Measurements from ENCODE around the gene SLC26A8. TPM values are rescaled to one million over a fixed set of nuclear protein-coding genes. Genes with fewer than 3 reads are reported as not detected.
"Not testable (repeated sequence)": the region's sequence is repeated elsewhere in the genome, so short reads cannot be mapped to it uniquely, and the experiment has no call there.

The SLC26A8 gene
- total RNA-seq, 1 experiment from 2014 or later = not detected

- Histone ChIP-seq H3K79me2 (ENCODE audit: insufficient read depth, low read length) (no peaks in the 10 kb centered on the region), H3K4me2 (ENCODE audit: low read length) (no peak overlapping the region), H2AFZ (ENCODE audit: low read depth, low read length, poor library complexity, severe bottlenecking) (no peak overlapping the region), H3K4me3 (replicated peaks in 1 of 2; ENCODE audit: low read depth in 1 of 2, low read length in 2 of 2) (no peak overlapping the region), H3K4me1 (ENCODE audit: control insufficient read depth in 1 of 2, insufficient read depth in 2 of 2, low read length in 2 of 2) (no peaks in the 10 kb centered on the region), H3K27ac (ENCODE audit: low read depth, low read length) (no peak overlapping the region), H4K20me1 (ENCODE audit: insufficient read depth) (no peaks in the 10 kb centered on the region), H3K9me3 (ENCODE audit: control insufficient read depth in 1 of 2, insufficient read depth in 1 of 2, low read depth in 1 of 2, low read length in 2 of 2) (no peaks in the 10 kb centered on the region), H3K36me3 (ENCODE audit: control insufficient read depth in 1 of 2, insufficient read depth in 2 of 2, low read length in 2 of 2) (no peaks in the 10 kb centered on the region), H3K9me2 (ENCODE audit: insufficient read depth) (no peaks in the 10 kb centered on the region), H3K27me3 (ENCODE audit: insufficient read depth, low read length) (no peaks in the 10 kb centered on the region), H3K9ac (ENCODE audit: low read length) (no peak overlapping the region)
- DNase-seq (ENCODE audit: low read depth, low spot score) (no peak), ATAC-seq (no peak)
- RAD21 ChIA-PET (ENCODE audit: low non-redundant PET in 1 of 2, low total read pairs in 2 of 2, uncharacterized antibody in 2 of 2, unreplicated experiment in 2 of 2) = no interaction called here
- CTCF ChIA-PET = no interaction called here
- no TSS peak for BruUV-seq (replicated peaks)
- TF ChIP-seq, protein P1, sequence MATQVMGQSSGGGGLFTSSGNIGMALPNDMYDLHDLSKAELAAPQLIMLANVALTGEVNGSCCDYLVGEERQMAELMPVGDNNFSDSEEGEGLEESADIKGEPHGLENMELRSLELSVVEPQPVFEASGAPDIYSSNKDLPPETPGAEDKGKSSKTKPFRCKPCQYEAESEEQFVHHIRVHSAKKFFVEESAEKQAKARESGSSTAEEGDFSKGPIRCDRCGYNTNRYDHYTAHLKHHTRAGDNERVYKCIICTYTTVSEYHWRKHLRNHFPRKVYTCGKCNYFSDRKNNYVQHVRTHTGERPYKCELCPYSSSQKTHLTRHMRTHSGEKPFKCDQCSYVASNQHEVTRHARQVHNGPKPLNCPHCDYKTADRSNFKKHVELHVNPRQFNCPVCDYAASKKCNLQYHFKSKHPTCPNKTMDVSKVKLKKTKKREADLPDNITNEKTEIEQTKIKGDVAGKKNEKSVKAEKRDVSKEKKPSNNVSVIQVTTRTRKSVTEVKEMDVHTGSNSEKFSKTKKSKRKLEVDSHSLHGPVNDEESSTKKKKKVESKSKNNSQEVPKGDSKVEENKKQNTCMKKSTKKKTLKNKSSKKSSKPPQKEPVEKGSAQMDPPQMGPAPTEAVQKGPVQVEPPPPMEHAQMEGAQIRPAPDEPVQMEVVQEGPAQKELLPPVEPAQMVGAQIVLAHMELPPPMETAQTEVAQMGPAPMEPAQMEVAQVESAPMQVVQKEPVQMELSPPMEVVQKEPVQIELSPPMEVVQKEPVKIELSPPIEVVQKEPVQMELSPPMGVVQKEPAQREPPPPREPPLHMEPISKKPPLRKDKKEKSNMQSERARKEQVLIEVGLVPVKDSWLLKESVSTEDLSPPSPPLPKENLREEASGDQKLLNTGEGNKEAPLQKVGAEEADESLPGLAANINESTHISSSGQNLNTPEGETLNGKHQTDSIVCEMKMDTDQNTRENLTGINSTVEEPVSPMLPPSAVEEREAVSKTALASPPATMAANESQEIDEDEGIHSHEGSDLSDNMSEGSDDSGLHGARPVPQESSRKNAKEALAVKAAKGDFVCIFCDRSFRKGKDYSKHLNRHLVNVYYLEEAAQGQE (IDR thresholded peaks at IDR 0.05; ENCODE audit: low read depth) = peak; percentile 48
- TF ChIP-seq YY1 (IDR thresholded peaks at IDR 0.05; ENCODE audit: extremely low read depth, insufficient replicate concordance, low read depth, low read length) (no peak), POLR2AphosphoS5 (IDR thresholded peaks at IDR 0.05; ENCODE audit: low read depth, low read length) (no peak), ZNF274 (IDR thresholded peaks at IDR 0.05; ENCODE audit: low read depth, low read length) (no peak), TCF7L2 (IDR thresholded peaks at IDR 0.05; ENCODE audit: borderline replicate concordance, extremely low read depth, insufficient read depth, insufficient read length) (no peak), EZH2 (IDR thresholded peaks at IDR 0.05) (no peak)
- POLR2A ChIA-PET = no interaction called here
- intact Hi-C loops (cut with micrococcal nuclease) = no loop called here
These were observed 82.1 kb downstream of the SLC26A8 start for GRCh38 chr6:35942355-35942754.

GRCh38 chr6:35941170-35941569 is 83.3 kb downstream of the SLC26A8 start:
- DNase-seq (ENCODE audit: low read depth, low spot score); H4K20me1 ChIP-seq (ENCODE audit: insufficient read depth); H3K27ac ChIP-seq (ENCODE audit: low read depth, low read length); H3K79me2 ChIP-seq (ENCODE audit: insufficient read depth, low read length); H2AFZ ChIP-seq (ENCODE audit: low read depth, low read length, poor library complexity, severe bottlenecking); RAD21 ChIA-PET (ENCODE audit: low non-redundant PET in 1 of 2, low total read pairs in 2 of 2, uncharacterized antibody in 2 of 2, unreplicated experiment in 2 of 2); H3K27me3 ChIP-seq (ENCODE audit: insufficient read depth, low read length); POLR2A ChIA-PET; H3K9ac ChIP-seq (ENCODE audit: low read length); CTCF ChIA-PET; intact Hi-C loops (cut with micrococcal nuclease); H3K4me3 ChIP-seq (replicated peaks in 1 of 2; ENCODE audit: low read depth in 1 of 2, low read length in 2 of 2); ATAC-seq; H3K4me2 ChIP-seq (ENCODE audit: low read length); H3K36me3 ChIP-seq (ENCODE audit: control insufficient read depth in 1 of 2, insufficient read depth in 2 of 2, low read length in 2 of 2); H3K9me3 ChIP-seq (ENCODE audit: control insufficient read depth in 1 of 2, insufficient read depth in 1 of 2, low read depth in 1 of 2, low read length in 2 of 2); H3K9me2 ChIP-seq (ENCODE audit: insufficient read depth); H3K4me1 ChIP-seq (ENCODE audit: control insufficient read depth in 1 of 2, insufficient read depth in 2 of 2, low read length in 2 of 2); BruUV-seq (replicated peaks): not testable (repeated sequence)

DNA sequence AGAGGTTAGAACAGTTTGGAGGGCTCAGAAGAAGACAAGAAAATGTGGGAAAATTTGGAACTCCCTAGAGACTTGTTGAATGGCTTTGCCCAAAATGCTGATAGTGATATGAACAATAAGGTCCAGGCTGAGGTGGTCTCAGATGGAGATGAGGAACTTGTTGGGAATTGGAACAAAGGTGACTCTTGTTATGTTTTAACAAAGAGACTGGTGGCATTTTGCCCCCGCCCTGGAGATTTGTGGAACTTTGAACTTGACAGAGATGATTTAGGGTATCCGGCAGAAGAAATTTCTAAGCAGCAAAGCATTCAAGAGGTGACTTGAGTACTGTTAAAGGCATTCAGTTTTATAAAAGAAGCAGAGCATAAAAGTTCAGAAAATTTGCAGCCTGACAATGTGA is 84.4 kb downstream of the SLC26A8 start:
- H3K27ac ChIP-seq (ENCODE audit: low read depth, low read length); H3K4me3 ChIP-seq (replicated peaks in 1 of 2; ENCODE audit: low read depth in 1 of 2, low read length in 2 of 2); CTCF ChIA-PET; RAD21 ChIA-PET (ENCODE audit: low non-redundant PET in 1 of 2, low total read pairs in 2 of 2, uncharacterized antibody in 2 of 2, unreplicated experiment in 2 of 2); H4K20me1 ChIP-seq (ENCODE audit: insufficient read depth); H3K9me3 ChIP-seq (ENCODE audit: control insufficient read depth in 1 of 2, insufficient read depth in 1 of 2, low read depth in 1 of 2, low read length in 2 of 2); ATAC-seq; H3K9ac ChIP-seq (ENCODE audit: low read length); POLR2A ChIA-PET; H3K27me3 ChIP-seq (ENCODE audit: insufficient read depth, low read length); H3K79me2 ChIP-seq (ENCODE audit: insufficient read depth, low read length); DNase-seq (ENCODE audit: low read depth, low spot score); H3K9me2 ChIP-seq (ENCODE audit: insufficient read depth); intact Hi-C loops (cut with micrococcal nuclease); H3K4me1 ChIP-seq (ENCODE audit: control insufficient read depth in 1 of 2, insufficient read depth in 2 of 2, low read length in 2 of 2); BruUV-seq (replicated peaks); H3K36me3 ChIP-seq (ENCODE audit: control insufficient read depth in 1 of 2, insufficient read depth in 2 of 2, low read length in 2 of 2); H3K4me2 ChIP-seq (ENCODE audit: low read length); H2AFZ ChIP-seq (ENCODE audit: low read depth, low read length, poor library complexity, severe bottlenecking): not testable (repeated sequence)

All from HCT116 (cell line).